ENCODE results near the gene DIAPH3. TPM values are rescaled to one million over a fixed set of nuclear protein-coding genes. Genes with fewer than 3 reads are reported as not detected.

Gene DIAPH3
- total RNA-seq, 1 donor from 2014 or later = 24.1 TPM

DNA sequence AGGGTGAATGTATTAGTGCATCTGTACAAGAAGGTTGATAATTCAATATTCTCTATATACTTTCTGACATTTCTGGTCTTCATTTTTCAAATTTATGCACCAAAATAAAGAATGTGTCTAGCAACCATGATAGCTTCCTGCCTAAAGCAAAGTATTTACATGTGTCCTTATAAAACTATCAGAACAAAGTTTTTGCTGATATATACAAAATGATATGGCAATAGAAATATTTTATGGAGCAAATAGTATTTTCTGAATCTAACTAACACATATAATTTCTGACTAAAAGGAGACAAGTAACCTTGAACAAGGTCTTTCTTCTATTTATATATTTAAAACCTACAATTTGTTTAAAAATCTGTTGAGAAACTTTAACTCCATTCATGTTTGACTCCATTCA lies 184.9 kb downstream of the DIAPH3 start:
- H3K4me3 Mint-ChIP-seq (ENCODE audit: unreplicated experiment) = no peak overlapping the region
- DNase-seq (ENCODE audit: low spot score) = no peak
- H3K27ac Mint-ChIP-seq (ENCODE audit: unreplicated experiment) = no peak overlapping the region
- no peaks in the 10 kb centered on the region for H3K27me3 Mint-ChIP-seq (ENCODE audit: low read depth)
- H3K4me1 Mint-ChIP-seq (ENCODE audit: low read depth) = peaks cover 13% of the 10 kb centered on the region
- no peaks in the 10 kb centered on the region for H3K36me3 Mint-ChIP-seq (ENCODE audit: low read depth)
- no peaks in the 10 kb centered on the region for H3K9me3 Mint-ChIP-seq (ENCODE audit: low read depth)
- no peak for TF ChIP-seq CTCF (IDR thresholded peaks at IDR 0.05)

DNA sequence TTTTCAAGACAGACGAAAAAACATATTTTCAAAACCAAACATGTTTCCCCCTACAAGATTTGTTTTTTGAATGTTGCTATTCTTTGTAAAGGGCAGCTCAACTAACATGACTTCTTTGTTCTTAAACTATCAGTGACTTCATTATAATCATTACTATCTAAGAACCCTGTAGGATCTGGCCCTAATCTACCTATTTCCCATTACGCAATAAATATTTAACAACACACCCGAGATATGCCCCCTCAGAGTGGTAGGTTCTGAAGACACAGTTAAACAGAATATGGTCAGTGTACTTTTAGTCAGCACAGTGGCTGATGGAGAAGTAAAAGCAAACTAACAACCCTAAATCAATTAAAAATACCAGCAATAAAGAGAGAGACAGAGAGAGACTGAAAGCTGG lies 186.9 kb downstream of the DIAPH3 start:
- no peak for DNase-seq (ENCODE audit: low spot score)
- Mint-ChIP-seq H3K36me3 (ENCODE audit: low read depth) (peaks cover 1% of the 10 kb centered on the region), H3K4me1 (ENCODE audit: low read depth) (no peaks in the 10 kb centered on the region), H3K27ac (ENCODE audit: unreplicated experiment) (no peak overlapping the region), H3K27me3 (ENCODE audit: low read depth) (no peaks in the 10 kb centered on the region), H3K9me3 (ENCODE audit: low read depth) (no peaks in the 10 kb centered on the region), H3K4me3 (ENCODE audit: unreplicated experiment) (no peak overlapping the region)
- TF ChIP-seq CTCF (IDR thresholded peaks at IDR 0.05) = no peak

DNA sequence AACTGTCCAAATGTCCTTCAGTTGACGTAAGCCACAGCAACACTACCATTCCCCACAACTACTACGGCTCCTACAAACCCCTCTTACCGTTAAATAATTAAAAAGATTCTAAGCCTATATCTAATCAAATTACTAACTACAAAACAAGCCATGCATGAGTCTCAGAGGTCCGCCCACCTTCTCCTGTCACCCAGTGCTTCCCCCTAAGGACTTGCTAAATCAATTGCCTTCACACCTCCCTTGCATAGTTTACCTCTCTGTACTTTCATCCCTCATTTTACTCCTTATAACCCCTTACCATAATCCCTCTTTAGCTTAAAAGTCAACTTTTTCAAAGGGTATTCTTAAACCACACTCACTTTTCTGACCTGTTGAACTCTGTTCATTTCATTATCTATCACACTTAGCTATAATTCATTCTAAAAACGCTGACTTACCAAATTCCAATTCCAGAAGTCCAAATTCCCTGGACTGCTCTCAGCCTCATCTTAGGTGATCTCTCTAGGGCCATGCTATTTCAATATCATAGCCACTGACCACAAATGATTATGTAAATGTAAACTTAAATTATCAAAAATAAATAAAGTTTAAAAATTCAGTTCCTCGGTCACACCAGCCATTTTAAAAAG lies 187.8 kb downstream of the DIAPH3 start:
- DNase-seq (ENCODE audit: low spot score) = no peak
- Mint-ChIP-seq H3K27ac (ENCODE audit: unreplicated experiment) (no peak overlapping the region), H3K27me3 (ENCODE audit: low read depth) (no peaks in the 10 kb centered on the region), H3K4me1 (ENCODE audit: low read depth) (no peaks in the 10 kb centered on the region), H3K4me3 (ENCODE audit: unreplicated experiment) (no peak overlapping the region), H3K36me3 (ENCODE audit: low read depth) (peaks cover 2% of the 10 kb centered on the region), H3K9me3 (ENCODE audit: low read depth) (no peaks in the 10 kb centered on the region)
- no peak for TF ChIP-seq CTCF (IDR thresholded peaks at IDR 0.05)

- DNase-seq (ENCODE audit: low spot score) = no peak
- Mint-ChIP-seq H3K27ac (ENCODE audit: unreplicated experiment) (no peak overlapping the region), H3K4me3 (ENCODE audit: unreplicated experiment) (no peak overlapping the region), H3K4me1 (ENCODE audit: low read depth) (no peaks in the 10 kb centered on the region), H3K9me3 (ENCODE audit: low read depth) (no peaks in the 10 kb centered on the region), H3K27me3 (ENCODE audit: low read depth) (no peaks in the 10 kb centered on the region), H3K36me3 (ENCODE audit: low read depth) (peaks cover 12% of the 10 kb centered on the region)
- no peak for TF ChIP-seq CTCF (IDR thresholded peaks at IDR 0.05)
Measured at GRCh38 chr13:59970847-59971246, 192.9 kb downstream of the DIAPH3 start.

DNA sequence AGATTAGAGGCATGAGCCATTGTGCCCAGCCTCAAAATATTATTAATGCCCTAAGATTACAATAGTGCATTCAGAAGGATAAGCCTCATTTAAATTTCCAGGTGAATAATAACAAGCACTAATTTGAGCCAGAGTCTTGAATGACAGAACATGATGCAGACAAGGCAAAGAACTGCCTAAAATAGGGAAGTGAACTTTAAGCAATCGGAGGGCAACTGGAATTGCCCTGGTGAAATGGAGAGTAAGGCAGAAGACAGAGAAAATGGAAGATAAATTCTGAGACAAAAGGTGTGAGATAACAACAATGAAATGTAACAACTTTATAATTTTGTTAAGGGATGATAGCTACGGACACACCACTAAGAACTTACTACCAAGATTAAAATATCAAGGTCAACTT lies 199.9 kb downstream of the DIAPH3 start:
- TF ChIP-seq CTCF (IDR thresholded peaks at IDR 0.05) = no peak
- no peak overlapping the region for H3K4me3 Mint-ChIP-seq (ENCODE audit: unreplicated experiment)
- H3K9me3 Mint-ChIP-seq (ENCODE audit: low read depth) = no peaks in the 10 kb centered on the region
- H3K36me3 Mint-ChIP-seq (ENCODE audit: low read depth) = peaks cover 5% of the 10 kb centered on the region
- H3K27me3 Mint-ChIP-seq (ENCODE audit: low read depth) = no peaks in the 10 kb centered on the region
- no peak overlapping the region for H3K27ac Mint-ChIP-seq (ENCODE audit: unreplicated experiment)
- DNase-seq (ENCODE audit: low spot score) = no peak
- H3K4me1 Mint-ChIP-seq (ENCODE audit: low read depth) = peaks cover 4% of the 10 kb centered on the region

Data from chondrocyte (in vitro differentiated cells).